Left colon (tissue), 2 donors: ENCODE data around the gene NPS. TPM values are rescaled to one million over a fixed set of nuclear protein-coding genes. Genes with fewer than 3 reads are reported as not detected.

Experiments used
- ATAC-seq: fragments of 200-7000 bp; cut with Tn5 transposase; one replicate; pipeline ENCODE4 v1.9.1; 2020; ENCODE audit warnings: mild to moderate bottlenecking, moderate library complexity
- DNase-seq, 2 donors: peaks; one replicate each; pipeline ENCODE4 v3.0.0-alpha.2; 2020
- intact Hi-C, 2 donors: fragments of 100-400 bp; cut with DNase I in 1 of 2; cut with micrococcal nuclease in 1 of 2; formaldehyde crosslinking; loops; one replicate each; pipeline versions ENCODE4 v1.11.2 to v1.14.0; 2022; cut with DNase I, micrococcal nuclease
- total RNA-seq, 2 donors: library from RNA; stranded (reverse); fragmentation: NEBNext Ultra II Directional; extraction: Animal tissue kit (Norgen Biotek cat#: 25700); gene quantifications; one replicate each; pipeline ENCODE4 v1.2.1, GENCODE V29; 2021
- donor health status: DM: no; HTN: no; CAD: no.
- donor health status: DM: yes; HTN: yes; CAD: no.

NPS gene
- total RNA-seq, 2 donors from 2014 or later, result not detected

DNA sequence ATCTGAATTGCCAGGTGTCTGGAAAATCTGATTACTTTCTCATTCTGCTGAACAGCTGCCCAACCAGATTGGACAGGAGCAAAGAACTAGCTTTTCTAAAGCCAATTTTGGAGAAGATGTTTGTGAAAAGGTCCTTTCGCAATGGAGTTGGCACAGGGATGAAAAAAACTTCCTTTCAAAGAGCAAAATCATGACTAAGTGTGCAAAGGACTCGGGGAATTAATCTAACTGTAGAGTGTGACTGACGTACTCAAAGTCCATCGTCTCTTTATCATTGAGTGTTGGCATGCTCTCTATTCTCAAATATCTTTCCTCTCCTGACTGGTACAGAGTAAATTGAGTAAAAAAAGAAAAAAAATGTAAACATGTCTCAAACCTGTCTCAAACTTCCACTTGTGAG, 3.3 kb downstream of the NPS start:
- DNase-seq (no peak), ATAC-seq (no peak)
- intact Hi-C loops, result no loop called here

DNA sequence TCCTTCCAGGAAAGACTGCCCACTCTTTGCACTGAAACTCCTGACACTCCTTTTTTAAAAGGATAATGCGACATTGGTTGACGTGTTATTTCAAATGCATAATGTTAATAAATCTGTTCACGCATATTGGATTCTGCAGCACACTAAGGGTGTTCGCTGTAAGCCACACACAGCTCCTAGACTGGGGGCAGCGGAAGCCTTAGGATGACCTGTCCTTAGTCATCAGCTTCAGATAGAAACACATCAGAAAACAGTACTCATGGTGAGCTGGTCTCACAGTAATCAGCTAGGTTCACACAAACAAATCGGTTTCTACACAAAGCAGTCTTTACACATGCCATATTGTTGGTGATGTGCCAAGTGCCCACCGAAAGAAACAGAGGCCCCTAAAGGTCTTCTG, 4.3 kb downstream of the NPS start:
- ATAC-seq (no peak), DNase-seq (no peak)
- intact Hi-C loops, result no loop called here

DNA sequence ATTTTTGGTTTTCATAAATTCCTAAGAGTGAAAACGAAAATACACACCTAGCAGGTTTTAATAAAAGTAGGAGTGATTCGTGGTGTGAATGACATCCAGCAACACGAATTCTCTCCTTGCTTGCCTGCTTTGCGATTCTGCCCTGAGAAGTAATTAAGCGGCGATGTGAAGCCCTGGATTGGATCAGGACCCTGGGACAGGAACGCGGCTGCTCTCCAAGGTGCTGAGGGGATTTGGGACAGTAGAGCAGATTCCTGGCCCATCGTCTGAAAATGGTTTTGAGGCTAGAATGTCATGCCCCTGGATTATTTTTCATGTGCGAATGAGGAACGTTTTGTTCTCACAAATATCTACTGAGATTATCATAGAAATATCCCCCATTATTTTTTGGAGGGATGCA, 7.8 kb downstream of the NPS start:
- no peak for DNase-seq
- no peak for ATAC-seq
- intact Hi-C loops, result no loop called here

DNA sequence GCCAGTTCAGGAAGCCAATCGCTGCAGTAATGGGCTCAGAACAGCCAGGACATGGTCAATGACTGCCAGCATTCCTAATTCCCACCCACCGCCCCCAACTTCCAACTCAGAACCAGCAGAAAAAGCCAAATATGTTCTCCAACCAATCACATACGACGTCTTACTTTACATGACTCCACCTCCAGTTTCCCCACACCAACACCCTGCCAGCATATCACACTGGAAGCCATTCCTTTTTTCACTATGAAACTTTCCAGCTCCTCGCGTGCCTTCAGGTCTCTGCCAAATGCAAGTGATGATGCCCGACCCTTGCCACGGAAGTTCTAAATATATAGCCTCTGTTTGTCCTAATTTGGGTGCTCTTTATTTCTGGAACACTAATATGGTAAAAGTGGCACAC, 12.5 kb downstream of the NPS start:
- no peak for ATAC-seq

DNA sequence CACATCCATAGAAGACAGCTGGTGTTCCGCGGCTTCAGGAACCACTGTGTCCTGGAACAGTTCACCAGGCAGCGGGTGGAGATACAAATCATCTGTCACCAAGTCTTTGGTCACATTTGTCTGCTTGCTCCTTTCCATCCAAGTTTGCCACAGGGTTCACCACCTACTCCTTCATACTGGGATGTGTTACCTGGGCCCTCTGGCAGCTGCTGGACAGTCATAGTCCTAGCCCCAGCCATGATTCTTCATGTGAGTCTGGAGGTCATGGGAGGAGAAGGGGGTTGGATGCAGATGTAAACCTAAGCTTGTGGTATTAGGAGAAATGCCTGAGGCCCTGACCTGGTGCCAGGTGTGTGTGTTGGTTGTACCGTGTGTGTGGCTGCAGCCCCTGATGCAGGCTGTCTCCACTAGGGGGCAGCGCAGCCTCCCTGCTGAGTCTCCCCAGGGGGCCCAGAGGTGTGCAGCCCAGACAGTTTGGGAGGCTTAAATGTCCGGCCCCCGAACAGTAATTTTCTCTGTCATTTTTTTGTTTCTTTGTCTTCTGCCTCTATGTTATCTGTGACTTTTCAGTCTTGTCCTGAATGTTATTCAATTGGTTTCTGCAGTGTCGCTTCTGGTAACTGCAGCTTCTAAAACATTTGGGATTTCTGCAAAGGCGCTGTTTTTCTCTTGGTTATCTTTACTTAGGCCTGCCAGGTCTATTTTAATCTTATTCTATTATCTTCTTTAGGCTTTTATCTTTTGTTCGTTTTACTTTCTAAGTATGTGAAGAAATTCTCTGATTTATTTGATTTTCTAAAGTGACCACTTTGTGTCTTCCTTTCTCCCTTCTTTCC, 14.8 kb downstream of the NPS start:
- DNase-seq, result peak in 1 of 2 donors; percentile 45
- intact Hi-C loops, result no loop called here
- ATAC-seq, result peak; percentile 64

More for the DNA sequence above, 12.5 kb downstream of the NPS start:
- DNase-seq, result no peak
- intact Hi-C loops, result no loop called here

DNA sequence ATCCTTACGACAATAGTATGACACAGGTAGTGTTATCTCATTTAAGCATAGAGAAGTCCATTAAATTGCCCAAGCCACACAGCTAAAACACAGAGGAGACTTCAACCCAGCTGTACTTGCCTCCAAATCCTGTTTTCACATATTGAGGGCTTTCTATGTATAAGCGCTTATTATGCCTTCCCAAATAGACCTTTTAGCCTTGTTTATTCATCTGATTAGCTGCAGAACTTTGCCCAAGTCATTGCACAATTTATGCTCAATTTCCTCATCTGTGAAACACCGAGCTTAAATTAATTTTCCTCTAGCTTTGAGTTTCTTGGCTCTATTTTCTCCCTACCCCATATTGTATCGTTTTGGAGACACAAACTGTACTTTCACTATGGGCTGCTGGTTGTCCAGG, 15.5 kb downstream of the NPS start:
- intact Hi-C loops, result no loop called here
- ATAC-seq, result no peak

DNA sequence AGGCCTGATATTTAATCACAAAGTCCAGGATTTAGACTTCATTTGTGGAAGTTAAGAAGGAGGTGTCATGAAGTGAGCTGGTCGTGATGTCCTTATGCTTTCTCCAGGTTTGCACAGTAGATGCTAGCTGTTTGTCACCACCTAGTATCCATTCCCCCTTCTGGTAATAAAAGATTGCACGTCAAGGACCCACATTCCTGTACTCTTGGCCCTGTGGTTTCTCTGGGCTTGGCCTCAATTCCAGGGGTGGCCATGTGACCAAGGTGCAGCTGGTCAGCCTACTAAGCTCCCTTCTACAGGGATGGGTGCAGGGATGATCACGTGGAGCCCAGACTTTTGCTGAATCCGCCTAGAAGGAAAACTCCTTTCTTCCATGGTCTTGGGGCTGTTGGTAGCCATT, 16.5 kb downstream of the NPS start:
- intact Hi-C loops, result no loop called here

More for the DNA sequence above, 15.5 kb downstream of the NPS start:
- DNase-seq, result no peak

DNA sequence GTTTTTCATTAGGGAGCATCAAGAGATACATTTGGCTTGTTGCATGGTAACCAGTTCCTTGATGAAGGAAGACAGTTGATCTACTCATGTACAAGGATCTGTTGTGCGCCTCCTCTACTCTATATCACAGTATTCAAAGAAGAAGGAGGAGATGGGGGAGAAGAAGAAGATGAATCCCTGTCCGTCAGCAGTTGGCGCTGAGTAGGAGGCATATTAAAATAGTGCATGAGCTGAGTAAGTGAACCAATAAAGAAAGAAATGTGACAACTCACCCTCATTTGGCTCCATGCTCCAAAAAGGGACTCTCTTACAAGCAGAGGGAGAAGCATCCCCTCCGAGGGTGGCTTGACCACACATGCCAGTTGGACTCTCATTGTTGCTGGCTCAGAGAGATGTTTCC, 20.1 kb downstream of the NPS start:
- intact Hi-C loops, result no loop called here
- ATAC-seq, result no peak
- no peak for DNase-seq

More for the DNA sequence above, 16.5 kb downstream of the NPS start:
- DNase-seq, result no peak
- no peak for ATAC-seq

DNA sequence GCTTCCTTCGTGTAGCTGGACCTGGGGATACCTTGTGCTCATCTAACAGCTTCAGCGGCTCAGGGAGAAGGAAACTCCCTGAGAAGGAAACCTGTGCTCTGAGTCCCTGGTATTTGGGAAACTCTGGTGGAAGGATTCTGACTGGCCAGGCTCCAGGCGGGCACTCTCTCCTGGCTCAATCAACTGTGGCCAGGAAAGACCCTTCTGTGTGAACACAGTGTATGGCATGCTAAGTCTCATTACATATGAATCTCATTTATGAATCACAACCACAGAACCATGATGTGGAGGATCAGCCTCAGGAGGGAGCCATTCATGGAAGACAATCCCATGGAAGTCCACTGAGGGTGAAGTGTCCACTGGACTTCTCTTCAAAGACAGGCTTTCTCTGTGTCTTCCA, 20.9 kb downstream of the NPS start:
- ATAC-seq, result no peak
- intact Hi-C loops, result no loop called here

DNA sequence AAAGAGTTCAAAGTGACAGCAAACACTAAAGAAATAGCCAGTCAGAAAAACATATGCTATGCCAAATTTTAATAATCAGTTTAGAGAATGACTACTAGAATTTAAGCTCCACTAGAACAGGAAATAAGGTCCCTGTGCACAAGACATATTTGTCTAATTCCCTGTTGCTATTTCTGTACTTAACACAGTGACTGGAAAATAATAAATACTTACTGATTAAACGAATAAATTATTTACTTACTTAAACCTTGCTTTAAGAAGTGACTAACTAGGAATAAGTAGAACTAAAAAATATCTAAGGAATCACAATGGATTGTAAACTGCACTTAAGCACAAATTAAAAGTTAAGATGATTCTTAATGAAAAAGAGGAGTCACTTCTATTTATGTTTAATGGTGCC, 22.3 kb downstream of the NPS start:
- DNase-seq (no peak), ATAC-seq (no peak)
- intact Hi-C loops, result no loop called here

More for the DNA sequence above, 20.9 kb downstream of the NPS start:
- DNase-seq, result no peak

DNA sequence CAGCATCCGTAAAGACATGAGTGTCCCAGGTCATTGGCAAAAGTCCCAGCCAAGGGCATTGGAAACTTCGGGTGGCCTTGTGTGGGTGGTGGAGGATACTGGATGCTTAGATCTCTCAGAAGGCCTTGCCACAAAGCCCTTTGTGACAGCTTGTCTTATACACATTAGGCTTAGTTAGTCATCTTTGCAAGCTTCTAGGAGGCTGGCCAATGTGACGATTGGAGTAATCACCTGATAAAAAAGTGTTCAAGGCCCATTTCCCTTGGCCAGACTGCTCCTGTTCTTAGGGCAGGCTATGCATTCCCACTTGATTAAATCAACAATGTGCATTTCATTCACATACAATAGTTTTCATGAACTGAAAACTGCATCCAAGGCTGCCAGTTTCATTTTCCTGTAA, 26.9 kb downstream of the NPS start:
- no peak for ATAC-seq
- intact Hi-C loops, result no loop called here
- no peak for DNase-seq

DNA sequence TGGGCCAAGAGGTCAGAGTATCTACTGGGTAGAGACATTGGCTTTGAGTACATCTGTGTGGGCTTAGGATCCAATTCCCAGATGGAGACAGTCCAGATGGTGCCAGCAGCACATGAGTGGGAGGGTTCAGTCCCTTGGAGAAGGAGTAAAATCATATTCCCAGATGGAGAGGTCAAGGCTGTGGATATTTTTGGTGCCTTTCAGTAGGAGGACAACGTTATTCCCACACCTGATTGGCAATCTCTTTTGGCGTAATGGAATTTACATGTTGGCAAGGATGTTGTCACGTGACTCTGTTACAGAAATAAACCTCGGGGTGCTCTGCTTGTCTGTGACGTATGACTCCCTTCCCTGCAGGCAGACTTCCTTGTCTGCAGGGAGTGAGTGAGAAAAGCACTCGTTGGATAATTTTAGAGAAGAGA, 27.6 kb downstream of the NPS start:
- no peak for DNase-seq
- no peak for ATAC-seq
- intact Hi-C loops, result no loop called here

DNA sequence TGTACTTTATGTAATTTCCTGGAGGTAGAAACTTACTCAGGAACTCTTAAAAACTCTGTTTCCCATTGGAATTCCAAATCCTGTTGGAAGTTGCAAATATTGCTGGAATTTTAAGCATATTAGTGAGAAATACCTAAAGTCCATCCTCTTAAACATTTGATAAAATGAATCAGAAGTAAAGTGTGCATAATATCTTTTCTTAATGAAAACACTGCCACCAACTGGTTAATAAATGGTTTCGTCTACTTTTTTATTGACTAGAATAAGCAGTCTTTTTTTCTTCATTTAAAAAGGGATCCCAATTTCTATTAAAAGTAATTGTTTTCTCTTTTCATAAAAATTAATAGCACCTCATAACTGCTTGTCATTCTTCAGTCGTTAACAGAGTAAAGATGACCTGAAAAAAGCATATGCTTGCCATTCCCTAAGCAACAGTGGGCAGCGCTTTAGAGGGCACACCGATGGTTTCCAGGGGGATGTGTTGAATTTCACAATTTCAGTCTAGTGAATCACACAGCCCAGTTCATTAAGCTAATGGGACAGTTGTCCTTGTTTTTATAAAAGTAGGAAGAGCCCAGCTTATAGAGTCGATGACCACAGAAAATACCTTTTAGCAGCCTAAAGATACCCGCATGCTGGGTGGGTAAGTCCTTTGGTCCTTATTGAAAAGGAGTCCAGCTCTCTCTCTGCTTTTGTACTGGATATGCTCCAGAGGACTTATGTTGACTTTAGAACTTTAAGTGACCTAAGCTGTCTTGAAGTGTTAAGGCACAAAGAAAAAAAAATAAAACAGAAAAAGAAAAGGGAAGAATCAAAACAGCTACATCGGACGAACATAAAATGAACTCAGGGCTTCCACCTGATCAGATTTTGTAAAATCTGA, 28.5 kb downstream of the NPS start:
- intact Hi-C loops, result no loop called here
- DNase-seq (no peak), ATAC-seq (no peak)

DNA sequence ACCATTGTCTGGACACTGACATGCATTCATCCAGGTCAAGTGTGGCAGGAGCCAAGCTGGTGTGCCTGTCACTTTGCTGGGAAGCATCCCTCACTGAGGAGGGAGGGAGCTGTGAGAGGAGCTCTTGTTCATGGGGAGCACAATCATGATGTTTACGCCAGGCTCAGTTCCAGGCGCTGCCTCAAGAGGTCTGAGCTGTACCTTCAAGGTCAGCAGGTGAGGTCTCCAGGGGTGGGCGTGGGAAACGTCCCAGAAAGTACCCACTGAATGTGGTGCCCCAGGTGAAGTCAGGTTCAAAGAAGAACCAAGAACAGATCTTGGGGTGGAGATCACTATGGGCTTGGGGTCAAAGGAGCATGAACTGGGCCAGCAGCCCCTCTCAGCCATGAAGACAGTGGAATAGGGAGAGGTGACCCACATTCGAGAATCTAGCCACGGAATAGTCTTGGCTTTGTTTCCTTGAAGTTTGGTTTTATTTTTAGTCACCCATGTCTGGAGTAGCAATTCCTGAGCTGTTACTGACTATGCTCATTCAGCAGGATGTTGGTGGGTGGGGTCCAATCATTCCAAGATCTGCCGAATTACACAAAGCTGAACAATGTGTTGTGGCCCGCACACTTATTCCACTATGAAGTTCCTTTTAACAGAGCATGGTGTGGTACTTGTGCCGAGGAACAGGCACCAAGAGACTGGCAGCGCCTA, 29.3 kb downstream of the NPS start:
- DNase-seq (no peak), ATAC-seq (no peak)
- intact Hi-C loops, result no loop called here

DNA sequence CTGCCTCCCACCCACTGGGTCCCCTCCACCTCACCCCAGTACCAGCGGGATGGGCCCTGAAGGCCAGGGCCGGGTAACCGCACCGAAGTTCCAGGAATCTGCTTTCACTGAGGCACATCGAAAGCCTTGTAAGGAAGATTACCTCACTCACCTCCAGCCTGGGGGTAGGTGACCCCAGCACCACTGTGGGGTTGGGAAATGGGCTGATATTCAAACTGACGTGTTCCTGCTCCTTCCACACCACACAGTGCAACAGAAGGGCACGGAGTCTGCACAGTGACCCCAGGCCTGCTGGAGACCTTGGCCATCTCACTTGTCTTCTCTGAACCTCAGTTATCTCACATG, 29.8 kb downstream of the NPS start:
- intact Hi-C loops, result no loop called here
- ATAC-seq, result no peak

DNA sequence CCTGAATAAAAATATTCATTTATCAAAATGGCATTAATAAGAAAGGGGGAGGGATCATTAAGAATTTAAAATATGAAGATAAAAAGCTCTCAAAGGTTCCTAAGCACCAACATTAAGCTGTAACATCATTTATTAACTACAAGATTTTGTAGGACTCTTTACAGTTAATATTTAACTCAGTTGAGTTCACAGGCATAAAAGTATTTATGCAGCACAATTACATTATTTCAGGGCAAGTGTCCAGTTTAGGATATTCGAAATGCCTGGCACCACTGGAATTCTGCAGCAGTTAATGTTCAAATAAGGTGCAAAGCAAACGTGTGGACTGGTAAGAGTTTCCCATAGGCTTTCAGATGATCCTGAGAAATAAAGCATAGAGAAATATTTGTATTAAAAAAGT, 30.5 kb downstream of the NPS start:
- ATAC-seq (no peak), DNase-seq (no peak)
- intact Hi-C loops, result no loop called here

More for the DNA sequence above, 29.8 kb downstream of the NPS start:
- DNase-seq, result no peak

DNA sequence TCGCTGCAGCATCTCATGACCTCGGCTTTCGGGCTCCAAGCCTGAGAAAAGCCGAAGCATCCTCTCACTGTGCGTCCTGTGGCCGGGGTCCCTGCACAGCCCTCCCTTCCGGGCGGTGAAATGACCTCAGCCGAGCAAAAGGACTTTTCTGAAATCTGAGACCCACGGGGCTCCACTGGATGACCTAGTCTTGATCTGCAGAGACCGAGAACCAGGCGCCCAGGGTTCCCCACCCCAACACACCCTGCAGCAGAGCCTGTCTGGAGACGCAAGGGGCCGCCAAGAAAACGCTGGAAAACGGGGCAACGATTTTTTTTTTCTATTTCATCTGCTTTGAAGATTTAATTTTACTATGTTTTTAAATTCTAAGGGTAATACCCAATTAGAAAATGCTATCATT, 31.7 kb downstream of the NPS start:
- intact Hi-C loops, result no loop called here
- DNase-seq (no peak), ATAC-seq (no peak)

DNA sequence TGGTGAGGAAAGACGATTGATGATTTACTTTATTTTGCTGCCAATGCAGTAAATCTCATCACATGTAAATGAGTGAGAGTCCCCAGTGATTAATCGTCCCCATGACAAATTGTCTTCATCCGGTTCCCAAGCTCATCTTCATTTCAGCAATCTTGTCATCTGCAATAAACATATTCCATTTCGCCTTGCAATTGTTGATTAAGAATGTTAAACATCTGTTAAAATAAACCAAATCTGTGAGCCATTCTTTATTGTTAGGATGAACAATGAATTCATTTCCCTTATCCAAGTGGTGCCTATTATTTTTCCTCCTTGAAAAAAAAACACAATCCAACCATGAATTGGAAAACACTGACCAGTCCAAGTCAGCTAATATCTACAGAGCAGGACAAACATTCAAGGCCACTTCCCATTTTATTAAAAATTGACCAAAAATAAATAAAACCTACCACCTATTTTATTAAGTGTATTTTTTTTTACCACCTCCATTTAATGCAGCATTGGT, 36.5 kb downstream of the NPS start:
- intact Hi-C loops, result no loop called here
- ATAC-seq (no peak), DNase-seq (no peak)

DNA sequence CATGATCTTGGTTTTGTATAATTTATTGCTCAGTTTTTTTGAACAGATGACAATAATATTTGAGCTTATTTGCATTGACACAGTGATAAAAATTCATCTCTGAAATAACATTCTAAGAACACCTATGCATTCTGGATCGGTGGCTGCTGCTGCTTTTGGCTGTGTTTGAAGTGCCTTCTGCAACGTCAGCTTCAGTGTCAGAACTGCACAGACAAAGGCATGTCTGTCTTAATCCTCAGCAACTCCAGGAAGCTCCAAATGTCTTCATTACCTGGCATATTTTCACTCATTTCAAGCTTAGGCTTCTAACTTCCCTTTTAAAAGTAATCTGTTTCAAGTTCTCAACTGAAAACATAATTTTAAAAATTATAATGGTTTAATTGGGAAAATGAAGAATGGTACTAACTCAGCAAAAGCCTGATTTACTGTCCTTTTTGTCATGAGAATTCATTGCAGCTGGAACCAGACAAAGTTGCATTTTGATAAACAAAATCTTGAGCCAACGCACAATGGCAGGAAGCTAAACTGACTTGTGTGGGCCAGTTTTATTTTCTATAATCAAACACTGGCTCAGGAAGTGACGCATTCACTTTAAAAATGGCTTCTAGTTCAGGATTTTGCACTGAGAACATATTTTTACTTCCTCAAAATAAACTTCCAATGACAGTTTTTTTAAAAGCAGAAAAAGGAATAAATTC, 38.7 kb downstream of the NPS start:
- intact Hi-C loops, result no loop called here
- ATAC-seq, result no peak
- DNase-seq, result no peak
